Measurements from ENCODE around the gene USH1C. TPM values are rescaled to one million over a fixed set of nuclear protein-coding genes. Genes with fewer than 3 reads are reported as not detected.

Gene USH1C
- total and polyA plus RNA-seq, 9 of the 15 experiments (the other 6 are each of a cell fraction or from before 2014, with no cell fraction given), result 0.04 TPM; not detected in 8

DNA sequence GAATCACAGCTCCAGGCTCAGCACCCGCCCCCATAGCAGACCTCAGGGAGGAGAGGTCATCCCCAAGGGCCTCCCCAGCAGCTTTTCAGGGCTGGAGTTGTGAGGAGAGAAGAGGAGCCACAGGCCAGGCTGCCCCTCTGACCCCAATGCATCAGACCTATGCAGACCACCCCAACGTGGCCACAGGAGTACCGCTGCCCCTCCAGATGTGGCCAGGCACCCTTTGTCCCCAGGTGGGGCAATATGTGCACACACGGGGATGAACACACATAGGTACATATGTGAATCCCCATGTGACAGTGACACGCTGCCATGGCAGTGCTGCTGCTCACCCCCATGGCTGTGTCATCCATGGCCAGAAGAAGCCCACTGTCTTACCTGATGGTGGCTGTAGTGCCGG lies 10.9 kb downstream of the USH1C start (continued):
- TF ChIP-seq, protein P1, sequence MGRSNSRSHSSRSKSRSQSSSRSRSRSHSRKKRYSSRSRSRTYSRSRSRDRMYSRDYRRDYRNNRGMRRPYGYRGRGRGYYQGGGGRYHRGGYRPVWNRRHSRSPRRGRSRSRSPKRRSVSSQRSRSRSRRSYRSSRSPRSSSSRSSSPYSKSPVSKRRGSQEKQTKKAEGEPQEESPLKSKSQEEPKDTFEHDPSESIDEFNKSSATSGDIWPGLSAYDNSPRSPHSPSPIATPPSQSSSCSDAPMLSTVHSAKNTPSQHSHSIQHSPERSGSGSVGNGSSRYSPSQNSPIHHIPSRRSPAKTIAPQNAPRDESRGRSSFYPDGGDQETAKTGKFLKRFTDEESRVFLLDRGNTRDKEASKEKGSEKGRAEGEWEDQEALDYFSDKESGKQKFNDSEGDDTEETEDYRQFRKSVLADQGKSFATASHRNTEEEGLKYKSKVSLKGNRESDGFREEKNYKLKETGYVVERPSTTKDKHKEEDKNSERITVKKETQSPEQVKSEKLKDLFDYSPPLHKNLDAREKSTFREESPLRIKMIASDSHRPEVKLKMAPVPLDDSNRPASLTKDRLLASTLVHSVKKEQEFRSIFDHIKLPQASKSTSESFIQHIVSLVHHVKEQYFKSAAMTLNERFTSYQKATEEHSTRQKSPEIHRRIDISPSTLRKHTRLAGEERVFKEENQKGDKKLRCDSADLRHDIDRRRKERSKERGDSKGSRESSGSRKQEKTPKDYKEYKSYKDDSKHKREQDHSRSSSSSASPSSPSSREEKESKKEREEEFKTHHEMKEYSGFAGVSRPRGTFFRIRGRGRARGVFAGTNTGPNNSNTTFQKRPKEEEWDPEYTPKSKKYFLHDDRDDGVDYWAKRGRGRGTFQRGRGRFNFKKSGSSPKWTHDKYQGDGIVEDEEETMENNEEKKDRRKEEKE (IDR thresholded peaks at IDR 0.05; ENCODE audit: borderline replicate concordance in 1 of 2, control insufficient read depth in 1 of 2, low read depth in 2 of 2, low read length in 1 of 2), result no peak
- TF ChIP-seq, protein P2, sequence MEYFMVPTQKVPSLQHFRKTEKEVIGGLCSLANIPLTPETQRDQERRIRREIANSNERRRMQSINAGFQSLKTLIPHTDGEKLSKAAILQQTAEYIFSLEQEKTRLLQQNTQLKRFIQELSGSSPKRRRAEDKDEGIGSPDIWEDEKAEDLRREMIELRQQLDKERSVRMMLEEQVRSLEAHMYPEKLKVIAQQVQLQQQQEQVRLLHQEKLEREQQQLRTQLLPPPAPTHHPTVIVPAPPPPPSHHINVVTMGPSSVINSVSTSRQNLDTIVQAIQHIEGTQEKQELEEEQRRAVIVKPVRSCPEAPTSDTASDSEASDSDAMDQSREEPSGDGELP (CRISPR knock-in tag; IDR thresholded peaks at IDR 0.05; ENCODE audit: borderline replicate concordance), result no peak
- TF ChIP-seq PTRF (tag; IDR thresholded peaks at IDR 0.05) (no peak), PML (IDR thresholded peaks at IDR 0.05; ENCODE audit: low read length) (no peak), DNMT1 (IDR thresholded peaks at IDR 0.05) (no peak), POLR2G (IDR thresholded peaks at IDR 0.05; ENCODE audit: low read depth, low read length) (no peak), HNRNPUL1 (IDR thresholded peaks at IDR 0.05; ENCODE audit: low read length) (no peak), ETV1 (tag; conservative IDR thresholded peaks at IDR 0.05; ENCODE audit: low read depth) (no peak)
- TF ChIP-seq, protein P3, sequence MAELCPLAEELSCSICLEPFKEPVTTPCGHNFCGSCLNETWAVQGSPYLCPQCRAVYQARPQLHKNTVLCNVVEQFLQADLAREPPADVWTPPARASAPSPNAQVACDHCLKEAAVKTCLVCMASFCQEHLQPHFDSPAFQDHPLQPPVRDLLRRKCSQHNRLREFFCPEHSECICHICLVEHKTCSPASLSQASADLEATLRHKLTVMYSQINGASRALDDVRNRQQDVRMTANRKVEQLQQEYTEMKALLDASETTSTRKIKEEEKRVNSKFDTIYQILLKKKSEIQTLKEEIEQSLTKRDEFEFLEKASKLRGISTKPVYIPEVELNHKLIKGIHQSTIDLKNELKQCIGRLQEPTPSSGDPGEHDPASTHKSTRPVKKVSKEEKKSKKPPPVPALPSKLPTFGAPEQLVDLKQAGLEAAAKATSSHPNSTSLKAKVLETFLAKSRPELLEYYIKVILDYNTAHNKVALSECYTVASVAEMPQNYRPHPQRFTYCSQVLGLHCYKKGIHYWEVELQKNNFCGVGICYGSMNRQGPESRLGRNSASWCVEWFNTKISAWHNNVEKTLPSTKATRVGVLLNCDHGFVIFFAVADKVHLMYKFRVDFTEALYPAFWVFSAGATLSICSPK (IDR thresholded peaks at IDR 0.05; ENCODE audit: borderline replicate concordance), result no peak
